ENCODE results near the gene RPS6KA2.

The RPS6KA2 gene

GRCh38 chr6:166419717-166420116, 207.3 kb downstream of the RPS6KA2 start:
- no peak for TF ChIP-seq CTCF (IDR thresholded peaks at IDR 0.05; ENCODE audit: low read depth, low read length, missing control alignments)
- H3K4me3 ChIP-seq (ENCODE audit: low read depth, low read length): no peak overlapping the region
- H3K36me3 ChIP-seq (replicated peaks): no peaks in the 10 kb centered on the region
- in situ Hi-C loops (cut with HindIII; ENCODE audit: low pct_ligation_motif_present, low sequenced_read_pairs): no loop called here
- no peak for DNase-seq
- H3K27me3 ChIP-seq (replicated peaks): no peaks in the 10 kb centered on the region
- no peak overlapping the region for H3K27ac ChIP-seq

GRCh38 chr6:166419286-166419685, 207.8 kb downstream of the RPS6KA2 start:
- Histone ChIP-seq H3K27me3 (replicated peaks) (no peaks in the 10 kb centered on the region), H3K36me3 (replicated peaks) (no peaks in the 10 kb centered on the region), H3K27ac (no peak overlapping the region), H3K4me3 (ENCODE audit: low read depth, low read length) (no peak overlapping the region)
- in situ Hi-C loops (cut with HindIII; ENCODE audit: low pct_ligation_motif_present, low sequenced_read_pairs): no loop called here
- TF ChIP-seq CTCF (IDR thresholded peaks at IDR 0.05; ENCODE audit: low read depth, low read length, missing control alignments): no peak
- DNase-seq: peak; percentile 8

- no peak overlapping the region for H3K4me3 ChIP-seq (ENCODE audit: low read depth, low read length)
- no peak overlapping the region for H3K27ac ChIP-seq
- TF ChIP-seq CTCF (IDR thresholded peaks at IDR 0.05; ENCODE audit: low read depth, low read length, missing control alignments): no peak
- H3K36me3 ChIP-seq (replicated peaks): no peaks in the 10 kb centered on the region
- DNase-seq: no peak
- in situ Hi-C loops (cut with HindIII; ENCODE audit: low pct_ligation_motif_present, low sequenced_read_pairs): no loop called here
- H3K27me3 ChIP-seq (replicated peaks): no peaks in the 10 kb centered on the region
Observed at GRCh38 chr6:166418691-166419143, 208.3 kb downstream of the RPS6KA2 start.

GRCh38 chr6:166417285-166417691, 209.8 kb downstream of the RPS6KA2 start:
- H3K27ac ChIP-seq: no peak overlapping the region
- H3K36me3 ChIP-seq (replicated peaks): no peaks in the 10 kb centered on the region
- in situ Hi-C loops (cut with HindIII; ENCODE audit: low pct_ligation_motif_present, low sequenced_read_pairs): no loop called here
- no peaks in the 10 kb centered on the region for H3K27me3 ChIP-seq (replicated peaks)
- no peak overlapping the region for H3K4me3 ChIP-seq (ENCODE audit: low read depth, low read length)
- TF ChIP-seq CTCF (IDR thresholded peaks at IDR 0.05; ENCODE audit: low read depth, low read length, missing control alignments): no peak
- DNase-seq: no peak

- H3K27me3 ChIP-seq (replicated peaks): no peaks in the 10 kb centered on the region
- TF ChIP-seq CTCF (IDR thresholded peaks at IDR 0.05; ENCODE audit: low read depth, low read length, missing control alignments): no peak
- DNase-seq: no peak
- no peak overlapping the region for H3K4me3 ChIP-seq (ENCODE audit: low read depth, low read length)
- no peak overlapping the region for H3K27ac ChIP-seq
- H3K36me3 ChIP-seq (replicated peaks): no peaks in the 10 kb centered on the region
- in situ Hi-C loops (cut with HindIII; ENCODE audit: low pct_ligation_motif_present, low sequenced_read_pairs): no loop called here
Observed at GRCh38 chr6:166415833-166416347, 211.2 kb downstream of the RPS6KA2 start.

GRCh38 chr6:166415306-166415705, 211.7 kb downstream of the RPS6KA2 start:
- H3K4me3 ChIP-seq (ENCODE audit: low read depth, low read length): no peak overlapping the region
- no peak overlapping the region for H3K27ac ChIP-seq
- no peaks in the 10 kb centered on the region for H3K27me3 ChIP-seq (replicated peaks)
- in situ Hi-C loops (cut with HindIII; ENCODE audit: low pct_ligation_motif_present, low sequenced_read_pairs): no loop called here
- no peaks in the 10 kb centered on the region for H3K36me3 ChIP-seq (replicated peaks)
- no peak for DNase-seq
- no peak for TF ChIP-seq CTCF (IDR thresholded peaks at IDR 0.05; ENCODE audit: low read depth, low read length, missing control alignments)

All from brain microvascular endothelial cell (primary cell).